Thyroid gland (tissue), 4 donors: ENCODE measurements around the gene FGR.

Experiments
- CTCF ChIP-seq, 6 experiments: fragments of 200-600 bp in 3 of 6; fragments of 450-650 bp in 3 of 6; sonication (generic) in 3 of 6; IDR thresholded peaks; one replicate each; pipeline ENCODE4 v1.5.1; 2016 to 2019; ENCODE audit warnings: antibody characterized with exemption in 6 of 6, mild to moderate bottlenecking in 2 of 6, inconsistent platforms in 1 of 6, moderate library complexity in 1 of 6
- POLR2A ChIP-seq, 2 donors: fragments of 450-650 bp; IDR thresholded peaks; one replicate each; pipeline ENCODE4 v1.6.1; 2017; ENCODE audit warnings: antibody characterized with exemption in 2 of 2, mild to moderate bottlenecking in 2 of 2, moderate library complexity in 1 of 2

GRCh38 chr1:27564710-27565649 lies 70.0 kb downstream of the FGR start:
- TF ChIP-seq CTCF (IDR thresholded peaks at IDR 0.05) (no peak), POLR2A (IDR thresholded peaks at IDR 0.05) (no peak)
